AML-193 (cell line): Measurements from ENCODE around the gene EFCAB10.

Experiments
- DNase-seq, 2 experiments: peaks; one replicate each; lab custom pipeline; 2025; lab: John Stamatoyannopoulos, UW

The EFCAB10 gene, protein sequence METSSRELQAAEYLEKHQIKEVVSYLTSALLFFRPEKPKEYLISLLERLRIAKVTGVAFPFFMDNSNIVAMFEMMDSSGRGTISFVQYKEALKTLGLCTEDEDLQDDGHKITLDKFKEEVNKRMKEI

DNA sequence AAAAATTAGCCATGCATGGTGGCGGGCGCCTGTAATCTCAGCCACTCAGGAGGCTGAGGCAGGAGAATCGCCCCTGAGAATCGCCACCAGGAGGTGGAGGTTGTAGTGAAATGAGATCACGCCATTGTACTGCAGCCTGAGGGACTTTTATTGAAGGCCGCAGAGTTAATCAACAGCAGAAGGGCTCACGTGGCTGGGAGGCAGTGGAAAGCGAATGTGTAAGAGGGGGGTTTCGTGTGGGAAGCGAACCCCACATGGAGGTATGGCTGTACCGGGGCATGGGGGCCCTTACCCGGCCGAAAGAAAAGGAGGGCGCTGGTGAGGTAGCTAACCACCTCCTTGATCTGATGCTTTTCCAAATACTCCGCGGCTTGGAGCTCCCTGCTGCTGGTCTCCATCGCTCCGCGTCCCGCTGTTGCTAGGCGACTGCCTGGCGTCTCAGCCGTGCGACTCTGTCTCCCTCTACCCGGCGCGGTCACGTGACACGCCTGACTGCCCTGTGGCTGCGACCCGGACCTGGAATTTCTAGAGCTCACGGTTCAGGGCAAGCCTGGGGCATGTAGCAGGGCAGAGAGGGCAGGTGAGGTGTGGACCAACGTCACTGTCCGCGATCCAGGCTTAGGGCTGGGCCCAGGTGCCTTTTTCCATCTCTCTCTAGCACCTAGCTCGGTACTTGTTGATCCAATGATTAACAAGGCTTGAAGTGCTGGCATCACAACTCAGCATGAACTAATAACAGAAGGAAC, at the start of gene EFCAB10:
TSS of gene EFCAB10 (minus strand) at position 428 of the 746 bp plus-strand sequence. CDS start at position 398, 30 bp downstream.
- DNase-seq = no peak

DNA sequence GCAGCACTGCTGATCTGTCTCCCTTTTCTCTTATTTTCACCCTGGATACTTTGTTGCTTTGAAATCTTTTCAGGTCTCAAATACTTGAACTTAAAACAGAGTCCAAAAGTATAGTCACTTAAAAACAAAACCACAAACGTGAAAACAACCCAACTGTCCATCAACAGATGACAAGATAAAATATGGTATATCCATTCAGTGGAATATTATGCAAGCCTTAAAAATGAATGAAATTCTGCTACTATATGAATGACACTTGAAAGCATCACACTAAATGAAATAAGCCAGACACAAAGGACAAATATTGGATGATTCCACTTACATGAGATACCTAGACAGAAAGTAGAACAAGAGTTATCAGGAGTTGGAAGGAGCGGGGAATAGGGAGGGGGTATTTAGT, 44.7 kb upstream of the EFCAB10 start:
- no peak for DNase-seq

GRCh38 chr7:105623906-105624305, 42.6 kb upstream of the EFCAB10 start:
- no peak for DNase-seq

DNA sequence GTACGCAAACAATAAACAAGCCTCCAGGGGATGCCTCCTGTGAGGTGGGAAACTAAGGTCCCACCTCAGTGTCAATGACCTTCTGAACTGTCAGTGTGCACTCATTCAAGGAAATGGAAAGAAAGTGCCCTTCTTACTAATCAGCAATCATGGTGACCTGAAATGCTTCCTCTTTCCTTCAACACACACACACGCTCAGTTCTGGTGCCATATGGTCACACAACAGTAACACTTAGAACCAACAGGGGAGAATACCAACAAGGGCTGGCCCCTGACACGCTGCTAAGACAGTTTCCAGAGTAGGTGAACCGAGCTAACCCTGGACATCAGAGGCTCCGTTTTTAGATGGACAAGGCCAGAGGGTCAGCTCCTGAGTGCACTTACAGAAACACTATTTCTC, 42.1 kb upstream of the EFCAB10 start:
- DNase-seq = no peak

DNA sequence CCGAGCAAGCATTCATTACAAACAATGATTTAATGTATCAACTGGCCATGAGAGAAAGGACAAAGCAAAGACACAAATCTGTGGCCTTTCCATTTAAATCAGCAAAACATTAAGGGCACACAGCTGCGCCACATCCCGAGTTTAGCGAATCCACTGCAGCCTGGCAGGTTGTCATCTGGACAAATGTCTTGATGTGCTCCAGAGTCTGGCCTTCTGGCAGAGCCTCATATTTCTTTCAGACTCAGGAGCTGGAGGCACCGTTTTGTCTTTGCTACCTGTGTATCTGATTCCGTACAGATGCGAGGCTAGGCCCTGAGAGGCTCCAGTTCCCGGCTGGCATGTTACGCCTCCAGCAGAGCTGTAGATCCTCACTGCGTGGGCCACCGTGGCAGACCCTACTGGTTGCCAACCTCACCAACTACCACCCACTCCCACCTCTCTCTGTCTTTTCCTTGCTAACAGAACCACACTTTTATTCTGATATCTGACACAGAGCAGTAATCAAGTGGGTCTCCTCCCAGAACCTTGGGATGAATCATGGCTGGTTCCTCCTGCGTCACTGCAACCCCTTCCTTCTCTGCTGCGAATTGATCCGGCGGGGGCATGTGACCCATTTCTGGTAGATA, 40.9 kb upstream of the EFCAB10 start:
- DNase-seq = no peak

DNA sequence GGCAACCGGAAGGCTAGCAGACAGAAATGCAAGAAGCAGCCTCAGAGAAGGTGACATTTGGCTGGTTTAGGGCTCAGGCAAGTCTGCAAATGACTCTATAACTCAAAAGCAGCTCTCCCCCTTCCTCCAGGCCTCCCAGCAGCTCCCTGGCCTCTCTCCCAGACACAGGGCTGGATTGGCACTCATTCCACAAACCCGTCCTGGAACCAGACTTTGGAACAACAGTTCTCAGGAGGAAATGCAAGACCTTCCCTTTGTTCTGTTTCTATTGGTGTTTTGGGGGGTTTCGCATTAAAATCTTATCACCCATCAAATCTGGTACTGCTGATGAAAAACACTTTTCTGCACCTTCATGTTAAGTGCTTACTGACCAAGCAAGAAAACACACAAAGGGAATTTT, 40.3 kb upstream of the EFCAB10 start:
- no peak for DNase-seq

GRCh38 chr7:105621176-105621575, 39.9 kb upstream of the EFCAB10 start:
- no peak for DNase-seq

GRCh38 chr7:105619590-105619989, 38.3 kb upstream of the EFCAB10 start:
- DNase-seq = no peak

DNA sequence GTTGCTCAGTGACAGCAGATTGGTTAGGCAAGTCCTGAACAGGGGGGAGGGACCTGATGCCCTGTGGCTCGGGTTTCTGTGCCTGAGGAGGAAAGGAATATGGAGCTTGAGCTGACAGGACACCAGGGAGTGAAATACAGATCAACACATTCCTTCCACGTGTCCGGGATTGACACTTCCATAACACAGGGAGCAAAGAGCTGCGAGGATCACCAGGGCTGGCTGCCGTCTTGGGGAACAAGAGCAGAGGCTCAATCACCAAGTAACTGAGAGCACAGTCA, 36.7 kb upstream of the EFCAB10 start:
- no peak for DNase-seq

- no peak for DNase-seq
Measured at GRCh38 chr7:105617280-105618015, 36.2 kb upstream of the EFCAB10 start.

GRCh38 chr7:105614341-105614840, 33.1 kb upstream of the EFCAB10 start:
- no peak for DNase-seq

DNA sequence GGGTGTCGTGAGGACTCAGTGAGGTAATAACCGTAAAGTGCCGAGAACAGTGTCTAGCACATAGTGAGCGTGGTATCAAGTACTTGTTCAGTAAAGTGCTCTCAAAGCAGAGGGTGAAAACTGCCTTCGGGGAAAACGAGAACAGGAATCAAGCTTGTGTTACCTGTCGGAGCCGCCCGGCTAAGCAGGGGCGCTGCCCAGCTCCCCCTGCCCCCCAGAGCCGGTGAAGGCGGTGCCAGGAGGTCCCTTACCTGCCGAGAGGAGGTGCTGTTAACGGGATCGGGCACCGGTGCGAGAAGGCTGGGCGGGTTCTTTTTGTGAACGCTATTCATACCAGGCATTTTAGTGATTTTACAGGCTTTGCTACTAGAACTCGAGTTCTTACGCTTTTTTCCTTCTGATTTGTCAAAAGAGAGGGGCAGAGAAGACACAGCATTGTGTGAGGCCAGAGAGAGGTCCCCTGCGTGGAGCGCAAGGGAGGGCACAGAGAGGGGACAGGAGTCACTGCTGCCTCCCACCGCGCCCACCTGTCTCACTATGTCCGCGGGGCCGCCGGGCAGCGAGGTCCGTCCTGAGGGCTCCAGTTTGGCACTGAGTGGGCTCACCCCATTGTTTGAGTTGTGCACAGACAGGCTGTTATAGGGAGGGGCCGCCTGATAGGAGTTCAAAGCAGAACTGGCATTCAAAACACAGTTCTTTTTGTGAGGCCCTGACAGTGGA, 32.5 kb upstream of the EFCAB10 start:
- no peak for DNase-seq

DNA sequence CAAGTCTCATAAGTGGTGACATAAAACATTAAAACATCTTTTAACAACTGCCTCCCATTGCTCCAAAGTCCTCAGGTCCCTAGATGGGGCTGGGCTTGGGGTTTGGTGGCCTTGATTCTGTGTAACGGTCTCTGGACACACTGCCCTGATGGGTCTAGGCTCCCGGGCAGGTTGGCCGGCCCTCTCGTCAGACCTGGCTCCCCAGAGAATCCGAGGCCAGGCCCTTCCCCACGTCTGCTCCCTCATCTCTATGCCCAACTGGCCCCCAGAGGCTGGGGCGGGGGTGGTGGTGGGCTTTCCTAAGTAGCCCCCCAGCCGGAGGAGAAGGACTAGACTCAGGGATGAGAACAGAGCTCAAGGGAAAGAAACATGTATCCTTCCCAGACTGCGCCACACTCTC, 31.5 kb upstream of the EFCAB10 start:
- no peak for DNase-seq

DNA sequence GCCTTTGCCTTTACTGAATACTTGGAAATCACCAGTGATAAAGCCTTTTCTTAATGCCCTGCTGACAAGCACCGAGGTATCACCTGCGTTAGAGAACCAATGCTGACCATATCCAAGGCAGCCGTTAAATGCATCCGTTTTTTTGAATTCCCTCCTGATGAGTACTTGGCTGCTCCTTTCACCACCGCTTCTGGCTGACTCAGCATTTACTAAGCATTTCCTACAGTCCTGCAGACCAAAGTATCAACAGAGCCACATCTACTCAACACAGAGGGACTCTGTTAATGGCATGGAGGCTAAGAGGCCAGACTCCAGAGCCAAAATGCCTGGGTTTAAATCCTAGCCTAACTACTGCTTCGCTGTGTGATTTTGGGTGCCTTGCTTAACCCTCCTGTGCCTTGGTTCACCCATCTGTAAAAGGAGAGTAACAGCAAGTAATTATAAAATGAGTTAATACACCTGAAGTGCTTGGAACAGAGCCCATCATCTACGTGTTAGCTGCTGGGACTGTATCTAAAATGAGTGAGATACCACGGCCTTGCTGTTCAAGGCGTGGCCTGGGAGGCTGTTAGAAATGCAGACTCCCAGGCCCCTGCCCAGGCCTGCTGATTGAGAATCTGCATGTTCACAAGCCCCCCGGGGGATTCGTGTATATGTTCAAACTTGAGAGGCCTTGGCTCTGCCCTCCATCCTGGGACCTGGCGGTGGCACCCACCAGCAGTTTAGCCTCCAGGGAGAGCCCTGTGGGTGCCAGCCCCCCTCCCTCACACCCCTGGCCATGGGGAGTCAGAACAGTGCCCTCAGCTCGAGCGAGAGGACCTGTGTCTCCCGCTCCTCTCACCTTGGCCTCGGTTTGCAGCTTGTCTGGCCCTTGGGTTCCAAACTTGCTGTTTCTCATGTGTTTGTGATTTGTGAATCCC, 30.8 kb upstream of the EFCAB10 start:
- no peak for DNase-seq

- no peak for DNase-seq
Measured at GRCh38 chr7:105610165-105610930, 29.1 kb upstream of the EFCAB10 start.

DNA sequence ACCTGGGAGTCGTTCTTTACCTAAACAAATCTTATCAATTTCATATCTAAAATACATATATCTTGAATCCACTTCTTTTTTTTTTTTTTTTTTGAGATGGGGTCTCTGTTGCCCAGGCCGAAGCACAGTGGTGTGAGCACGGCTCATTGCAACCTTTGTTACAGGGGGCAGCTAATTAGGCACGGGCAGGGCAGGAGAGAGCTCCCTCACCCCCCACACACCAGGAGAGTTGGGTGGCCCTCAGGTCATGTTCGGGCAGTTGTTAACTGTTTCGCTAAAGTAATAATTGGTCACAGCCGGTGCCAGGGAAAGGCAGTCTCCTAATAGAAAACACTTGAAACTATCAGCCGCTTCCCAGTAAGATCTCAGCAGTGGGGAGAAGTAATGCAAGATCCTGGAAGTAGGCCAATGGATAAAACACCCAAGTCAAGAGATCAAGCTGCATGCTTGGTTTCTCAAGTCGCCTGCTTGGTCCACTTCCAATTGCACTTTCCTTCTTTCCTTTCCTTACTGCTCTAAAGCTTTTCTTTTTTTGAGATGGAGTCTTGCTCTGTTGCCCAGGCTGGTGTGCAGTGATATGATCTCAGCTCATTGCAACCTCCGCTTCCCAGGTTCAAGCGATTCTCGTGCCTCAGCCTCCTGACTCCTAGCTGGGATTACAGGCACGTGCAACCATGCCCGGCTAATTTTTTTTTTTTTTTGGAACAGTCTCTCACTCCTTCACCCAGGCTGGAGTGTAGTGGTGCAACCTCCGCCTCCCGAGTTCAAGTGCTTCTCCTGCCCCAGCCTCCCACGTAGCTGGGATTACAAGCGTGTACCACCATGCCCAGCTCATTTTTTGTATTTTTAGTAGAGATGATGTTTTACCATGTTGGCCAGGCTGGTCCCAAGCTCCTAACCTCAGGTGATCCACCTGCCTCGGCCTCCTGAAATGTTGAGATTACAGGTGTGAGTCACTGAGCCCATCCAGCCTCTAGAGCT, 21.3 kb upstream of the EFCAB10 start:
- DNase-seq = no peak

DNA sequence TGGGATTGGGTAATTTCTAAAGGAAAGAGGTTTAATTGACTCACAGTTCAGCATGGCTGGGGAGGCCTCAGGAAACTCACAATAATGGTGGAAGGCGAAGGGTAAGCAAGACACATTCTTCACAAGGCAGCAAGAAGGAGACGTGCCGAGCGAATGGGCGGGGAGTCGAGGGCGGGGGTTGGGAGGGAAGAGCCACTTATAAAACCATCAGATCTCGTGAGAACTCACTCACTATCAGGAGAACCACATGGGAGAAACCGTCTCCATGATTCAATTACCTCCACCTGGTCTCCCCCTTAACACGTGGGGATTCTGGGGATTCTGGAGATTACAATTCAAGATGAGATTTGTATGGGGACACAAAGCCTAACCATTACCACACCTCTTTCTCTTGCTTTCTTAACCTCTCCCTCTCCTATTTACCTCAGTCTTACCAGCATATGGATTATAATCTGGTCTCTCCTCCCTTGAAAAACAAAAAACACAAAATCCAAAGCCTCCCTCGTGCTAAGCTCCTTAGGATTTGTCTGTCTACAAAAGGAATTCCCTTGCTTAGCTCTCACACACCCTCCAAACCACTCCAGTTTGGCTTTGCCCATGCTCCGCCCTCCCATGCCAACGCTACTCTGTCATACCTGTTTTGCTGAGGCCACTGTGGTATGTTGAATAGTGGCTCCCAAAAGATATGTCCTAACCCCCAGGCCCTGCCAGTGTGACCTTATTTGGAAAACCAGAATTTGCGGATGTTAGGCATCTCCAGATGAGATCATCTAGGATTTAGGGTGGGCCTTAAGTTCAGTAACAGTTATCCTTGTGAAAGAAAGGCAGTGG, 19.6 kb upstream of the EFCAB10 start:
- no peak for DNase-seq

GRCh38 chr7:105599551-105599950, 18.3 kb upstream of the EFCAB10 start:
- no peak for DNase-seq
